HepG2 (cell line): ENCODE results near the gene C1orf216. TPM values are rescaled to one million over a fixed set of nuclear protein-coding genes. Genes with fewer than 3 reads are reported as not detected.
A peak's percentile ranks its signal among the peaks of the same experiment; 100 is the strongest.

Experiments
- ATAC-seq: fragments of 200-7000 bp; cut with Tn5 transposase; 3 replicates; pipeline ENCODE4 v1.9.1; 2020; ENCODE audit warnings: mild to moderate bottlenecking, moderate library complexity
- BruUV-seq: library from RNA; stranded (reverse); fragments of 400-500 nt; replicated peaks from 2 replicates; lab custom pipeline; 2021; lab: Mats Ljungman, UMichigan
- CTCF ChIA-PET: fragments of 300-600 bp; formaldehyde crosslinking; extraction: SDS; loops from one replicate; lab custom pipeline; 2021; ENCODE audit warnings: low total read pairs, inconsistent platforms, low intra/inter-chr PET ratio; lab: Yijun Ruan, JAX
- POLR2A ChIA-PET: fragments of 350-600 bp; sonication (Branson Sonifier 250); formaldehyde crosslinking; loops from one replicate; lab custom pipeline; 2020; ENCODE audit warnings: antibody characterized with exemption, inconsistent platforms; lab: Yijun Ruan, JAX
- DNase-seq: peaks from one replicate; pipeline ENCODE4 v3.0.0-alpha.2; 2015; ENCODE audit warnings: low spot score
- FAIRE-seq: peaks from 3 replicates; lab custom pipeline; 2011; peaks lifted over from hg19 to GRCh38; lab: Jason Lieb, UNC
- H2AFZ ChIP-seq: one replicate; pipeline ENCODE4 v1.6.1; 2011; ENCODE audit warnings: low read length, inconsistent platforms
- H3K27ac ChIP-seq: fragments of 300-600 bp; 3 replicates; pipeline ENCODE4 v1.8.0; 2011; ENCODE audit warnings: mixed run types, mild to moderate bottlenecking, mixed read lengths, low read length, inconsistent platforms; ENCODE audit not compliant: insufficient read depth; ENCODE audit errors: extremely low read length
- H3K27me3 ChIP-seq, 2 experiments: fragments of 200-600 bp in 1 of 2; 2 replicates in 1 of 2; 3 replicates in 1 of 2; pipeline versions ENCODE4 v1.6.0 to v1.8.0; 2011; ENCODE audit warnings: low read length in 2 of 2, mild to moderate bottlenecking in 2 of 2, moderate library complexity in 2 of 2, inconsistent platforms in 1 of 2; ENCODE audit not compliant: insufficient read depth in 2 of 2, control insufficient read depth in 1 of 2
- H3K36me3 ChIP-seq, 2 experiments: fragments of 200-600 bp in 1 of 2; replicated peaks in 1 of 2; 2 replicates in 1 of 2; 3 replicates in 1 of 2; pipeline versions ENCODE4 v1.5.1 to v1.8.0; 2011; ENCODE audit warnings: low read length in 2 of 2, inconsistent platforms in 1 of 2; ENCODE audit not compliant: insufficient read depth in 2 of 2, control insufficient read depth in 1 of 2
- H3K4me1 ChIP-seq: 2 replicates; pipeline ENCODE4 v1.5.1; 2012; ENCODE audit warnings: low read length, inconsistent platforms; ENCODE audit not compliant: insufficient read depth
- H3K4me2 ChIP-seq: 2 replicates; pipeline ENCODE4 v1.6.0; 2011; ENCODE audit warnings: low read depth, low read length, inconsistent platforms
- H3K4me3 ChIP-seq, 3 experiments: fragments of 200-600 bp in 1 of 3; sonication (generic), shearing (Covaris generic) in 1 of 3; replicated peaks in 1 of 3; 2 replicates each; pipeline ENCODE4 v1.5.1; 2011 to 2016; ENCODE audit warnings: low read length in 3 of 3, inconsistent platforms in 2 of 3, low read depth in 2 of 3, mild to moderate bottlenecking in 2 of 3, control low read depth in 1 of 3, mixed read lengths in 1 of 3; ENCODE audit not compliant: insufficient read depth in 1 of 3
- H3K79me2 ChIP-seq: one replicate; pipeline ENCODE4 v1.6.1; 2011; ENCODE audit warnings: low read length, inconsistent platforms; ENCODE audit not compliant: insufficient read depth
- H3K9ac ChIP-seq: 2 replicates; pipeline ENCODE4 v1.6.0; 2011; ENCODE audit warnings: mild to moderate bottlenecking, low read depth, low read length, inconsistent platforms; ENCODE audit not compliant: insufficient read depth
- H3K9me3 ChIP-seq: 2 replicates; pipeline ENCODE4 v1.5.1; 2012; ENCODE audit warnings: mild to moderate bottlenecking, low read length
- H4K20me1 ChIP-seq: 2 replicates; pipeline ENCODE4 v1.6.0; 2011; ENCODE audit warnings: inconsistent platforms, mild to moderate bottlenecking, low read length, moderate library complexity; ENCODE audit not compliant: insufficient read depth
- AHDC1 ChIP-seq: sonication (generic); formaldehyde crosslinking; IDR thresholded peaks from 2 replicates; pipeline ENCODE4 v1.5.1; 2020; ENCODE audit warnings: mild to moderate bottlenecking, missing genetic modification reagents, borderline replicate concordance
- BCL3 ChIP-seq: sonication (generic); formaldehyde crosslinking; IDR thresholded peaks from 2 replicates; pipeline ENCODE4 v1.5.1; 2020; ENCODE audit warnings: mild to moderate bottlenecking, missing genetic modification reagents, moderate library complexity
- ELF4 ChIP-seq: sonication (generic); formaldehyde crosslinking; IDR thresholded peaks from 2 replicates; pipeline ENCODE4 v1.5.0; 2020; ENCODE audit warnings: missing genetic modification reagents, mild to moderate bottlenecking, moderate library complexity, borderline replicate concordance
- HOXA9 ChIP-seq: sonication (generic); formaldehyde crosslinking; IDR thresholded peaks from 2 replicates; pipeline ENCODE4 v1.8.1; 2022; ENCODE audit warnings: missing genetic modification reagents, mild to moderate bottlenecking, moderate library complexity, borderline replicate concordance
- MED1 ChIP-seq: sonication (generic); formaldehyde crosslinking; IDR thresholded peaks from 2 replicates; pipeline ENCODE4 v1.4.0; 2020; ENCODE audit warnings: missing genetic modification reagents
- MZF1 ChIP-seq: sonication (generic); formaldehyde crosslinking; IDR thresholded peaks from 2 replicates; pipeline ENCODE4 v1.8.1; 2023; ENCODE audit warnings: mild to moderate bottlenecking, missing genetic modification reagents, borderline replicate concordance
- NR0B2 ChIP-seq: sonication (generic); formaldehyde crosslinking; IDR thresholded peaks from 2 replicates; pipeline ENCODE4 v1.4.0; 2020; ENCODE audit warnings: mild to moderate bottlenecking, missing genetic modification reagents
- XRCC5 ChIP-seq: fragments of 200-400 bp; formaldehyde crosslinking; optimal IDR thresholded peaks from 2 replicates; pipeline ENCODE3; 2017; ENCODE audit warnings: mild to moderate bottlenecking, low read length
- ZBTB25 ChIP-seq: IDR thresholded peaks from 2 replicates; pipeline ENCODE4 v1.6.1; 2018; ENCODE audit warnings: missing genetic modification reagents
- ZBTB7B ChIP-seq: sonication (generic); formaldehyde crosslinking; IDR thresholded peaks from 2 replicates; pipeline ENCODE4 v1.4.0; 2020; ENCODE audit warnings: missing genetic modification reagents
- ZNF20 ChIP-seq: sonication (generic); formaldehyde crosslinking; IDR thresholded peaks from 2 replicates; pipeline ENCODE4 v1.4.0; 2020; ENCODE audit warnings: mild to moderate bottlenecking, moderate library complexity, missing genetic modification reagents
- ZNF282 ChIP-seq: fragments of 450-650 bp; IDR thresholded peaks from 2 replicates; pipeline ENCODE4 v1.6.1; 2018; ENCODE audit not compliant: partially characterized antibody
- ZNF317 ChIP-seq: sonication (generic); formaldehyde crosslinking; IDR thresholded peaks from 2 replicates; pipeline ENCODE4 v1.5.0; 2020; ENCODE audit warnings: mild to moderate bottlenecking, missing genetic modification reagents
- WGBS: methylation state at CpG from one replicate; pipeline ENCODE4 v1.1.6; 2017; ENCODE audit warnings: low lambda C conversion rate; 5-methylcytosine and 5-hydroxymethylcytosine counted together
- in situ Hi-C: cut with HindIII; loops from 2 replicates; pipeline ENCODE4 v1.10.0; 2017; ENCODE audit warnings: low pct_unique_long_range_greater_than_20kb; ENCODE audit not compliant: extremely low pct_ligation_motif_present
- intact Hi-C: fragments of 100-400 bp; cut with micrococcal nuclease; formaldehyde crosslinking; loops from one replicate; pipeline ENCODE4 v1.10.0; 2022; ENCODE audit not compliant: unreplicated experiment
- polyA plus RNA-seq, 8 experiments: library from polyadenylated mRNA; depleted of rRNA in 3 of 8; stranded (reverse) in 7 of 8; unstranded in 1 of 8; fragments of >200 nt; fragmentation: Illumina TruSeq in 4 of 8; extraction: Trizol in 4 of 8; gene quantifications; 2 replicates each; pipeline versions ENCODE4 v1.2.1 to v1.2.3, GENCODE V29; 2011 to 2016; ENCODE audit warnings: low read depth in 4 of 8, missing spikeins in 1 of 8, mixed read lengths in 1 of 8; ENCODE audit not compliant: insufficient read depth in 1 of 8
- total RNA-seq, 5 experiments: library from RNA; depleted of rRNA; stranded (reverse); fragments of >200 nt; fragmentation: Illumina TruSeq; extraction: Trizol; gene quantifications; 2 replicates each; pipeline ENCODE4 v1.2.3, GENCODE V29; 2016; ENCODE audit warnings: low read depth in 1 of 5

C1orf216 gene
- total and polyA plus RNA-seq, 2 of the 13 experiments (the other 11 are each of a cell fraction or from before 2014, with no cell fraction given), result 0.48 to 1.1 TPM

- no peak for TF ChIP-seq AHDC1 (CRISPR knock-in tag)
- TF ChIP-seq XRCC5, result peak; percentile 85
- no peak for TF ChIP-seq ZBTB7B (CRISPR knock-in tag)
Measured at GRCh38 chr1:35726450-35727433, 8.1 kb upstream of the C1orf216 start (continued).

- Histone ChIP-seq H3K9me3 (no peaks in the 10 kb centered on the region), H3K4me1 (peaks cover 9% of the 10 kb centered on the region), H3K79me2 (no peaks in the 10 kb centered on the region), H3K27ac (no peak overlapping the region), H4K20me1 (no peaks in the 10 kb centered on the region), H3K27me3 (no peaks in the 10 kb centered on the region), H3K9ac (no peak overlapping the region), H3K4me2 (no peak overlapping the region), H3K36me3 (no peaks in the 10 kb centered on the region; a peak in 1 of 5 replicates), H2AFZ (no peak overlapping the region), H3K4me3 (no peak overlapping the region)
- ChIA-PET CTCF (no interaction called here), POLR2A (no interaction called here)
- no peak for DNase-seq
- WGBS, result 95% methylated on average over 10 of the region's 10 CpGs
- intact Hi-C loops (no loop called here), in situ Hi-C loops (loop anchor here (25.0 kb wide), 1 partner anchor 288 kb away; no protein-coding TSS in a partner anchor)
- BruUV-seq, result no TSS peak
- no peak for ATAC-seq
- FAIRE-seq, result no peak
- TF ChIP-seq MED1 (CRISPR knock-in tag), result no peak
- TF ChIP-seq BCL3 (CRISPR knock-in tag), result no peak
- no peak for TF ChIP-seq ELF4 (CRISPR knock-in tag)
- TF ChIP-seq ZNF317 (CRISPR knock-in tag), result no peak
- TF ChIP-seq ZNF282, result no peak
- TF ChIP-seq NR0B2 (CRISPR knock-in tag), result no peak
- TF ChIP-seq MZF1, result no peak
- TF ChIP-seq ZNF20 (CRISPR knock-in tag), result no peak
- no peak for TF ChIP-seq ZBTB25 (CRISPR knock-in tag)
- no peak for TF ChIP-seq HOXA9 (CRISPR knock-in tag)
Measured at GRCh38 chr1:35725596-35725995, 6.9 kb upstream of the C1orf216 start.
